GM19193 (cell line): ENCODE results near the gene ATP11A.

ENCODE experiments used
- POLR2A ChIP-seq: IDR thresholded peaks from 4 replicates; pipeline ENCODE4 v1.6.1; 2011; ENCODE audit not compliant: insufficient read depth, insufficient read length; ENCODE audit errors: extremely low read depth

ATP11A gene

DNA sequence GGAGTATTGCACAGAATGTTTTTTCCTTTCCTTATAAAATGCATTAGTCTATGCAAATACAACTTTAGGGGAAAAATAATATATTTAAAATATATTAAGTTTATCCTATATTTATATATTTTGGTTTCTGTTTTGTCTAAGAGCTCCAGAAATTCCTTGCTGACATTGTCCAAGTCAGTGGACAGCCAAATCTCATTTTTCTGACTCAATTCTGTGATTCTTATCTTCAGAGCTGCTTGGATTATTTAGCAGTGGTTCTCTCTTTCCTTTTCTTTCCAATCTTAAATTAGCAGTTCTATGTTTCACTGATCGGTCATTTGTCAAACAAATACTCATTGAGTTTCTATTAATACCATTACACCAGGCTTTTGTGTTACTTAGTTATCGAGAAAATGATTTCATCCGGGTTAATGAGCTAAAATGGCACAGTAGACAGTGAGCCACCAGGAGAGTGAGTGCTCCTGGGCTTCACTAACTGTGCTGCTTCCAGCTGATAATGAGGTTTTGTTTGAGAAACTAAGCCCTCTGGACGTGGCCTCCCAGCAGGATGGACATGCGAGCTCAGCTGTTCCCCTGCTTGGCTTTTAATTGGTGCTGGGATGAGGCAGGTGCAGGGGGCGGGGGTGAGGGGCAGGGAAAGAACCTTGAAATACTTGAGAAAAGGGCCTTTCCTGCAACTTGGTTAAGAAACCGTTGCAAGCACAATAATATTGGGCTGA, 44.0 kb downstream of the ATP11A start:
- TF ChIP-seq POLR2A: no peak

DNA sequence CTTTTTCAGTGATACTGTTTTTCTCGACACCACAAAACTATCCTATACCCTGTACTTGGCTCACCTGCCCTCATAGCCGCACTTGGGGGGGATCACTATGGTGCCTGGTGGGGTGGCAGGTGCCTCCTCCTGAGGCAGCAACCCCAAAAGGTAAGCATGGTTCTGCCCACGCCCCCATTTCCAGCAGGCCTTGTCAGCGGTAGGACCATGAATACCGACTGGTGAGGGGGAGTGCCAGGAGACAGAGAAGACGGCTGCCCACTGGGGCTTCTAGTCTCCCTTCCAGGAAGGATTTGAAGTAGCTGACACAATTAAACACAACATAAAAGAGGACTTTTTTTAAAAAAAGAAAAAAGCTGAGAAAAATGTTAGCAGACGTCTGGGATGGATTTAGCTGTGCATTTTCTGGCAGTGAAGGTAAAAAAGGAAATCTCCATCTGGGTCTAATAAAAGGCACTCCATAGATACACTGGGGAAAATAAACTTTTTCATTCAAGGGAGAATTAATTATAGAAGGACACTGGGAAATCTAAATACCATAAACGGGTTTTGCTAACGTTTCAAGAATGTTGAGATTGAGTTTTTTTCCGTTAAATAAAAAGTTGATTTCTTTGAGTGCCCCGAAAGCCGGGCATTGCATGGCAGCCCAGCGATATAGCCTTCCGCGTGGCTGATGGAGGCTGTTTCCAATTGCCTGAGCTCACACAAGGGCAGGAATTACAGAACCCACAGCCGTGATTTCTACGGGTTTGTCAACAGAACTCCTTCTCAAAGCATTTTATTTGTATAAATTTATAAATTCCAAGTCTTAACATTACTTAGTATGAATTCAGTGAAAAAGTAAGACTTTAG, 45.1 kb downstream of the ATP11A start:
- no peak for TF ChIP-seq POLR2A

DNA sequence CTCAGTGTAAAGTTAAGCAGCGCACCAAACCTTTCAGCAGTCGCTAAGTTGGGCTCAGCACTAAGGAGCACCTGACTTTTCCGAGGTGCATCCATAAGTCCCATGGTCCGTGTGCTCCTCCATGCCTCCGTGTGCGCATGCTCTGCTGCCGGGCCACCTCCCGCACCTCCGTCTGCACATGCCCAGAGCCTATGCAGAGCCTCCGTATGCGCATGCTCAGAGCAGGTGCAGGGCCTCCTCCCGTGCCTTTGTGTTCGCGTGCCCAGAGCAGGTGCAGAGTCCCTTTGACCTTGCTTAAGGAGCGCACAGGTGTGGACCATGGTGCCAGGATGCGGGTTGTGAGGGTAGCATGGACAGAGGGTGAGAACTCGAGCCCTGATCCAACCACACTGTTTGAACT, 46.0 kb downstream of the ATP11A start:
- TF ChIP-seq POLR2A: no peak

DNA sequence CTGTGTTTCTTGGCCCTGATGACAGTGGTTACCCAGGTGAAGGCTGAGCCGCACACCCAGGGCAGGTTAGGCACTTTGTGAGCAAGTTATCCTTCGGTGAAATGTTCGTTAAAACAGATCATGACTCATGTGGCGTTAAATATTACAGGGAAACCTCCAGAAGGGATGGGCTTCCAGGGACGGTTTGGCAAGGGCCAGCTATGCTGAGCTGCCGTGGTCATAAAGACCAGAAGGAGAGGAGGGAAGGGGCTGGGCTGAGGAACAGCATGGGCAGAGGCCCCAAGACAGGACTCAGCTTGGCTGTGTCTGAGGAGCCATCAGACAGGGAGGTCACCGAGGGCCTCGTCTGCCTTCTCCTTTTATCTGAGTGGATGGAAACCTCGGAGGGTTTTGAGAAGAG, 47.5 kb downstream of the ATP11A start:
- TF ChIP-seq POLR2A: no peak

DNA sequence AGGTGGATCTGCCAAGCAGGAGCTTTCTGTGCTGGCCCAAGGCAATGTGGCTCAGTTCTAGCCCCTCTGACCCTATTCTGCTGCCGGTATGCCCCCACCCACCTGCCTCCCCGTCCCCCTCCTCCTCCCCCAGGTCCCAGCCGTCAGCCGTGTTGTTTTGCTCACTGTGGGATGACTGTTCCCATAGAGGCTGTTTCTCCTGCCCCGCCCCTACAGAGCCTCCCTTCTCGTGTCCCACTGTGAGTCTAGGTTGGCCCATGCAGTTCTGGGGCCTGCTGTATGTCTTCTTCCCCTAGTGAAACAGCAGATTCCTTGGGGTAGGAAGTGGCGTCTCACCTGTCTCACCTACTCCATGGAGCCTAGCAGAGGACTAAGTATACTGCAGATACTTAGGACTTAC, 48.8 kb downstream of the ATP11A start:
- no peak for TF ChIP-seq POLR2A

DNA sequence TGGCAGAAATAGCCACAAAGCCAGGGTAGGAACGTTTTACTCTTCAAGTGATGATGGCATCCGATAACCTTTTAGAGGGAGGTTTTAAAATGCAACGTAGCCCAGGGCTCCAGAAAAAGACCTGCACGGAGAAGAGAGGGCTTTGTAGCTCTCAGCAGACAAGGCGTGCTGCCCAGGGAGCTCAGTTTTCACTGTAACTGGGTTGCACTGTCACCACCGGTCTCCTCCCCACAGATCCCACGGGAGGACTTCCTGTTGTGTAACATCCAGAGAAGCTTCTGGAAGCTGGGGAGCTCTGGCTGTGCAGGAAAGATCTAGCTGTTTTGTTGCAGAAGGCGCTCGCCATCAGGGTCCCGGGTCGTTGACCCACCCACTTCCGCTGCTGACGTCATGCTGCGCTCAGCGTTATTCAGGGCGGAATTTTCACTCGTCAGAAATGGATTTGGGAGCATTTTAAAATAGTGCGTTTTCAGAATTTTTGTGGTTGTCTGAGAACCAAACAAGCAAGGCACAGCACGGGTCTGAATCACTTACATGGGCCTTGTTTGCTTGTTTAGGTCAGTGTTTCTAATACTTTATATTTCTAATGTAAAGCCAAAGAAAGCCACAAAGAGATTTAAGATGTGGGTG, 50.8 kb downstream of the ATP11A start:
- no peak for TF ChIP-seq POLR2A

DNA sequence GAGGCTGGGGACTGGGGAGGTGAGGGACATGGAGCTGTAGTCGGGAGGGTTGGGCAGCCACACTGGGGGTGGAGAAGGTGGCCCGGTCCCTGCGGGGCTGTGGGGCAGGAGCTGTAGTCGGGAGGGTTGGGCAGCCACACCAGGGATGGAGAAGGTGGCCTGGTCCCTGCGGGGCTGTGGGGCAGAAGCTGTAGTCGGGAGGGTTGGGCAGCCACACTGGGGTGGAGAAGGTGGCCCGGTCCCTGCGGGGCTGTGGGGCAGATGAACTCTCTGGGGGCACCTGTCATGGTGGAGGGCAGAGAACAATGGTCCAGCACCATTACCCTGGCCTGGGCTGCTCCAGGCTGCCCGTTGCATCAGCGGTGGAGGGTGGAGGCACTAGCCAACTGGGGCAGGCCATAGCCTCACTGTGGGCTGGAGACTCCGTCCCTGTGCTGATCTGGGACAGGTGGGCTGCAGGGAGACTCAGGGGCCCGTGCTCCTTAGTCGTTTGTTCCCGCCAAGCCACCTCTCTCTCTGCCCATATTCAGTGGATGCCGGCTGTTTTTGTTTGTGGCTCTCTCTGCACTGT, 51.4 kb downstream of the ATP11A start:
- TF ChIP-seq POLR2A: no peak

DNA sequence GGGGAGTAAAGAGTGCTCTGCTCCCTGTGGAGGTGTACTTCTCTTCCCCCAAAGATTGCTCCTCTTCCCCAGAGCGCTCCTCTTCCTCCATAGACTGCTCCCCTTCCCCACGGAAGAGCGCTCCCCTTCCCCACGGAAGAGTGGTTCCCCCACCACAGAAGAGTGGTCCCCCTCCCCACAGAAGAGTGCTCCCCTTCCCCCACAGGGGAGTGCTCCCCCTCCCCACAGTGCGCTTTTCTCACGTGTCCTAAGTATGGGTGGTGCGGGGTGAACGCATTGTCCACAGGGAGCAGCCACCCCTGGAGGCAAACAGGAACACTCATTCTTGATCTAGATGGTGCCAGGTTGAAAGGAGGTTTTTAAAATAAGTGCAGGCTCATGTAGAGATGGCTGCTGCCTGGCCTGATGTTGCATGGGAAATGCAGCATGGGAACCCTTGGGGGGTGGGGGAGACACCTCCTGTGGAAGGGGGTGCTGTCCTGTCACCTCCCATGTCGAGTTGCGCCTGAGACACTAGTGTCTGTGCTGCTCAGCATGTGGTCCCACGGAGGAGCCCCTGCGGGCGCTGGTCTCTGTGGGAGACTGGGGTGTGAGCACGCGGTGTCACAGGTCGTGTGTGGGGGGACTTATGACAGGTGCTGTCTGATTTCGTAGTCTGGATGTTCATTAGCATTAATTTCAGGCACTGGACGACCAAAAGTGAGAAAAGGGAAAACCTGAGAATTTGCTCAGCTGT, 52.2 kb downstream of the ATP11A start:
- no peak for TF ChIP-seq POLR2A

DNA sequence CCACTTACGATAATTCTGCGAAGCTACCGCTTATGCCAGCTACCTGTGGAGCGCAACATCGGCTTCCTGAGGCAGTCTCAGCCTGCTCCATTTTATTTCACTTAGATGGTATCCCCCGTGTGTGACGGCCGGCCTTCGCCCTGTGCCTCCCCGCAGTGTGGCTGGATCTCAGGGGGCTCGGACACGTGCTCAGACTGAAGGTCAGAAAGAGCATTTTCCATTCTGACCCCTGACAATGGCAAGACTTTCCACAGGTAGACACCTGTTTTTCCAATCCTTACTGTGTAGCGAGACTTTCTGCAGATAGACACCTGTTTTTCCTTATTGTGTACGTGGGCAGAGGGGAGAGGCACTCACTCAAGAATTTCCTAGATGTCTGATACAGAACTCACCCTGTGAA, 52.7 kb downstream of the ATP11A start:
- TF ChIP-seq POLR2A: no peak

DNA sequence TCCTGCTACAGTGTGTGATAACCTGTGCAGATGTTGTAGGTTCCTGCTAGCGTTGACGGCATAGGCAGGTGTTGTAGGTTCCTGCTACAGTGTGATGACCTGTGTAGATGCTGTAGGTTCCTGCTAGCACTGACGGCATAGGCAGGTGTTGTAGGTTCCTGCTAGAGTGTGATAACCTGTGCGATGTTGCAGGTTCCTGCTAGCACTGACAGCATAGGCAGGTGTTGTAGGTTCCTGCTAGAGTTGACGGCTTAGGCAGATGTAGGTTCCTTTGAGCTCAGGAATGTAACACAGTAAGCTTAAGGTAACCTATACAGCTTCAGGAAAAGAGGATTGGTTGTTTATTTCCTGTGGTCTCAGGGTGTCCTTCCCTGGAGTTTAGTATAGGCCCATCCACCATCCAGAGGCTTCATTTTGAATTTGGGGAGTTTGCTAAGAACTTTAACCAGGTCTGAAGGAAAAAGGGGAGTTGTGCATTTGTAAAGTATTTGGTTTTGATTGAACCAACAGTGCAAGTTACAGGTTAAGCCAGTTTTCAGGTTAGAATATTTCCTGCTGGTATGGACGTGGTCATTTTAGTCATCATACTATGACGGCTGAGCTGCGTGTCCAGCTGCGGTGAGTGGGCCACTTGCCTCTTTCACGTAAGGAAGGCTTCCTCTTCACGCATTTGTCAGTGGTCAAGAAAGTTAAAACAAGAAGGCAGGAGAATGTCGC, 53.8 kb downstream of the ATP11A start:
- TF ChIP-seq POLR2A: no peak

DNA sequence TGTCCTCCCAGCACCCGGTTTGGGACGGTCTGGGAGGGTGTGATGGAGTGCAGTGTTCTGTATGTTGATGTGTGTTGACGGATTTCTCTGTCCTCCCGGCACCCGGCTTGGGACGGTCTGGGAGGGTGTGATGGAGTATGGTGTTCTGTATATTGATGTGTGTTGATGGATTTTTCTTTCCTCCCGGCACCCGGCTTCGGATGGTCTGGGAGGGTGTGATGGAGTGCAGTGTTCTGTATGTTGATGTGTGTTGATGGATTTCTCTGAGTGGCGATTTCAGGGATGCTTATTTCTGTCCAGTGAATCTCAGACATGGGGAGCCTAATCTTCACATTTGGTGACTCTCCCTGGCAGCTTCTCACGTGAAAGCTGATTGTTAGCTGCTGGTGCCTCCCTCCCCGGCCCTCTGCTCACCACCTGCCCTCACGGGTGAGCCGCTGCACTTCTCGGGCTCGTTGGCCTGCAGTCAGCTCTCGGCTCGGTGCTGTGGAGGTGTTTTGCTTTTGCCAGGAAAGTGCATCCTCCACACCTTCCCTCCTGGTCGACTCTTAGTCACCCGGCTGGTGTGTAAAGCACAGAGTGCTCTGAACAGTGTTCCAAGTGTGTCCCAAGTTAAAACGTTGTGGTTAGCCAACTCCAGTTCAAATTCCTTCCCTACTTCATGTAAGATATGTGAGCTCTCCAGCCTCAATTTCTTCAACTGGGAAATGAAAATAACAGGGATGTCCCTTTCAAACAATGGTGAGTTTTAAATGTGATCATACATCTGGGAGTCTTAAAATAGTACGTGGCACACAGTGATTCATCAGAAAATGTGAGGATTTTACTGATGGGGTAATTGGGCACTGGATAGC, 54.6 kb downstream of the ATP11A start:
- TF ChIP-seq POLR2A: no peak

DNA sequence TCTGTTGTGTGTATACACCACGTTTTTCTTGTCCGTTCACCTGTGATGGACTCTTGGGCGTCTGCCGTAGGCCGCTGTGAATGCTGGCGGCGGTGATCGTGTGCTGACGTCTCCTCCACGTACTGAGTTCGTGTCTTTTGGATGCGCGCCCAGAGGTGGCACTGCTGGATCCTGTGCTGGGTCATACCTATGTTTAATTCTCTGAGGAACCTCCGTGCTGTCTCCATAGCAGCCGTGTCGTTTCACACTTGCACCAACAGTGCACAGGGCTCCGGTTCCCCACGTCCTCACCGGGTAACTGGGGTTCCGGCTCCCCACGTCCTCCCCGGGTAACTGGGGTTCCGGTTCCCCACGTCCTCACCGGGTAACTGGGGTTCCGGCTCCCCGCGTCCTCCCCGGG, 56.2 kb downstream of the ATP11A start:
- TF ChIP-seq POLR2A: no peak

DNA sequence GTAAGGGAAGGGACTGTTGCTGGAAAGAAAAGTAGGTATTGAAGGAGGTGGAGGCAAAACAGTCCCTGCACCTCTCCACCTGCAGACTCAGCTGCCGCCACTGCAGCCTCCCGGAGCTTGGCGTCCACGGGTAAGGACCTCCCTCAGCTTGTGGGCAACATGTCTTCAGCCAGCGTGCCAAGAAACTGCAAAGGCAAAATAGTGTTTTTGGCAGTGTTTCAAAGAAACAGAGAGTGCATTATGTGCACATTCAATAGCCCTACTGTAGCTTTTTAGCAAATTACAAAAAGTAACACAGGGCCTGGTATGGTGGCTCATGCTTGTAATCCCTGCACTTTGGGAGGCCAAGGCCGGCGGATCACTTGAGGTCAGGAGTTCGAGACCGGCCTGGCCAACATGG, 57.4 kb downstream of the ATP11A start:
- no peak for TF ChIP-seq POLR2A

DNA sequence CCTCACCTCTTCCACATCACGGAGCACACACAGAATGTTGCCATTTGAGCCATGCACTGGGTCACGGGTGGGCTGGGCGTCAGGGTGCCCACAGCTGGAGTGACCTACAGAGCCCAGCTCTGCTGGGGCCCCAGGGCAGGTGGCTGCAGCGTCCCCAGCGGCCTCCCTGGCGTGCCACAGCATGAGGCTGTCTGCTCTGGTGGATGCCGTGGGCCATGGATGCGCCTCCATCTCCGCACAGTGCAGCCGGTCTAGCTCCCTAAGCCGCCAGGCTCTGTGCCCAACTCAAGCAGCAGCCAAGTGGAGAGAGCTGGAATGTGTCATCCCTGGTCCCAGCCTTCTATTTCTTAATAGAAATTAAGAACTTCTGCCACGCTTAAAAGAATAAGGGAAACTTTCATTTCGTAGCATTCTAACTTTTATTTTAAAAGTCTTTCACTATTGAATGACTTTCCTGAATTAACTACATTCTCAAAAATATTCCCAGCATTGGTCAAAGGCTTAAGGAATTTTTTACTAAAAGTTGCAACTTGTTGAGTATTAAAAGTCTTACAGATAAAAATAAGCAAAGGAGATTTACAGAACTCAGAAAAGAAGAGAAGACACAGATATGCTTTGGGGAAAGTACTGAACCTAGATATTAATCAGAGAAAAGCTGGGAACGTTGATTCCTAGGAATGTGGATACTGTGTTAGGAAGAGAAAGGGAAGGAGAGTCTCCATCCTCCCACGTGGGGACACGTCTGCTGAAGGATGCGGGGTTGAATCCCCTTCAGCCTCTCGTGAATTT, 59.3 kb downstream of the ATP11A start:
- no peak for TF ChIP-seq POLR2A
